Neural progenitor cell (in vitro differentiated cells): ENCODE data around the gene NOMO2. TPM values are rescaled to one million over a fixed set of nuclear protein-coding genes. Genes with fewer than 3 reads are reported as not detected.
"Not testable (repeated sequence)": the region's sequence is repeated elsewhere in the genome, so short reads cannot be mapped to it uniquely, and the experiment has no call there.

Experiments
- DNase-seq: peaks from one replicate; pipeline ENCODE4 v3.0.0-alpha.2; 2016; ENCODE audit warnings: low spot score
- H2AFZ ChIP-seq: fragments of 200-600 bp; sonication (generic); replicated peaks from 2 replicates; pipeline ENCODE4 v1.6.1; 2016; ENCODE audit warnings: antibody characterized with exemption
- H3F3A ChIP-seq: fragments of 200-600 bp; sonication (generic); 2 replicates; pipeline ENCODE4 v1.6.1; 2016; ENCODE audit warnings: antibody characterized with exemption, low read depth
- H3K27ac ChIP-seq: fragments of 200-600 bp; sonication (generic); 2 replicates; pipeline ENCODE4 v1.5.1; 2016; ENCODE audit warnings: mild to moderate bottlenecking
- H3K27me3 ChIP-seq: fragments of 200-600 bp; sonication (generic); 2 replicates; pipeline ENCODE4 v1.6.1; 2016; ENCODE audit warnings: mild to moderate bottlenecking, moderate library complexity
- H3K36me3 ChIP-seq: fragments of 200-600 bp; sonication (generic); 2 replicates; pipeline ENCODE4 v1.5.1; 2016
- H3K4me1 ChIP-seq: fragments of 200-600 bp; sonication (generic); 2 replicates; pipeline ENCODE4 v1.6.1; 2016; ENCODE audit warnings: mixed run types
- H3K4me2 ChIP-seq: fragments of 200-600 bp; sonication (generic); 2 replicates; pipeline ENCODE4 v1.6.1; 2016
- H3K4me3 ChIP-seq: fragments of 200-600 bp; sonication (generic); 2 replicates; pipeline ENCODE4 v1.5.1; 2016
- H3K79me2 ChIP-seq: fragments of 200-600 bp; sonication (generic); 2 replicates; pipeline ENCODE4 v1.6.1; 2016; ENCODE audit warnings: low read depth
- H3K9ac ChIP-seq: fragments of 200-600 bp; sonication (generic); 2 replicates; pipeline ENCODE4 v1.6.1; 2016
- H3K9me3 ChIP-seq: fragments of 200-600 bp; sonication (generic); 2 replicates; pipeline ENCODE4 v1.5.1; 2016; ENCODE audit warnings: low read depth
- H4K20me1 ChIP-seq: fragments of 200-600 bp; sonication (generic); 2 replicates; pipeline ENCODE4 v1.6.1; 2016; ENCODE audit warnings: low read depth
- H3K27ac Mint-ChIP-seq: 3 replicates; pipeline ENCODE4 v1.8.0; 2021; ENCODE audit warnings: mixed read lengths
- H3K27me3 Mint-ChIP-seq: 2 replicates; pipeline ENCODE4 v1.8.0; 2022; ENCODE audit warnings: low read depth, mild to moderate bottlenecking, inconsistent platforms, moderate library complexity, mixed read lengths; ENCODE audit not compliant: insufficient read depth
- H3K36me3 Mint-ChIP-seq: 3 replicates; pipeline ENCODE4 v1.8.0; 2021; ENCODE audit warnings: mixed read lengths
- H3K4me1 Mint-ChIP-seq: 3 replicates; pipeline ENCODE4 v1.8.0; 2021; ENCODE audit warnings: mixed read lengths
- H3K4me3 Mint-ChIP-seq: 3 replicates; pipeline ENCODE4 v1.8.0; 2021; ENCODE audit warnings: mild to moderate bottlenecking, moderate library complexity, mixed read lengths
- H3K9me3 Mint-ChIP-seq: 3 replicates; pipeline ENCODE4 v1.8.0; 2020; ENCODE audit warnings: mixed read lengths
- total RNA-seq: library from RNA; depleted of rRNA; stranded (reverse); fragments of >200 nt; gene quantifications from 2 replicates; pipeline ENCODE4 v1.2.3, GENCODE V29; 2015; ENCODE audit warnings: low replicate concordance
- TF ChIP-seq, protein P1 (sequence below): fragments of 200-600 bp; sonication (generic); IDR thresholded peaks from 2 replicates; pipeline ENCODE4 v1.5.1; 2017; ENCODE audit warnings: antibody characterized with exemption, mild to moderate bottlenecking

The NOMO2 gene
- total RNA-seq, 1 donor from 2014 or later, result 52.2 TPM

DNA sequence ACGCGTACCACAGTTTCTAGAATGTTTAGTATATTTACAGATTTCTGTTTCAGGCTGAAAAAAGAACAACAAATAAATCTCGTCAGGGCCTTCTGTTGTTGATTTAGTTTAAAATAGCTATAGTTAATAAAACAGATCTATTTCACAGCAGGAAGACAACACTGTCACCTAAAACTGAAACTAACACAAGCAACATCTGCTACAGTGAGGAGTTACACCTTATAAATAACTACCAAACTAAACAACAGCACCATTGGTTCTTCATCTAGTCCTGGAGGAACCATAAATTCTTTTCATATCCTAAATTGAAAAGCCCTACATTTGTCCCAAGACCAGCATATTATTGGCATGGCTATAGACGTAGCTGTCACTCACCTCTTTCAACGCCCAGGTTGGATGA is 15.0 kb downstream of the NOMO2 start:
- H3K36me3 Mint-ChIP-seq, H3K79me2 ChIP-seq, H4K20me1 ChIP-seq, H3K27me3 Mint-ChIP-seq, H3K4me3 ChIP-seq, H3F3A ChIP-seq, H3K9me3 Mint-ChIP-seq, H3K4me1 Mint-ChIP-seq, H3K9ac ChIP-seq, H3K4me1 ChIP-seq, H3K27ac ChIP-seq, H3K4me3 Mint-ChIP-seq, H3K4me2 ChIP-seq, H3K9me3 ChIP-seq, H3K27me3 ChIP-seq, DNase-seq, H3K36me3 ChIP-seq, H3K27ac Mint-ChIP-seq, H2AFZ ChIP-seq: not testable (repeated sequence)

DNA sequence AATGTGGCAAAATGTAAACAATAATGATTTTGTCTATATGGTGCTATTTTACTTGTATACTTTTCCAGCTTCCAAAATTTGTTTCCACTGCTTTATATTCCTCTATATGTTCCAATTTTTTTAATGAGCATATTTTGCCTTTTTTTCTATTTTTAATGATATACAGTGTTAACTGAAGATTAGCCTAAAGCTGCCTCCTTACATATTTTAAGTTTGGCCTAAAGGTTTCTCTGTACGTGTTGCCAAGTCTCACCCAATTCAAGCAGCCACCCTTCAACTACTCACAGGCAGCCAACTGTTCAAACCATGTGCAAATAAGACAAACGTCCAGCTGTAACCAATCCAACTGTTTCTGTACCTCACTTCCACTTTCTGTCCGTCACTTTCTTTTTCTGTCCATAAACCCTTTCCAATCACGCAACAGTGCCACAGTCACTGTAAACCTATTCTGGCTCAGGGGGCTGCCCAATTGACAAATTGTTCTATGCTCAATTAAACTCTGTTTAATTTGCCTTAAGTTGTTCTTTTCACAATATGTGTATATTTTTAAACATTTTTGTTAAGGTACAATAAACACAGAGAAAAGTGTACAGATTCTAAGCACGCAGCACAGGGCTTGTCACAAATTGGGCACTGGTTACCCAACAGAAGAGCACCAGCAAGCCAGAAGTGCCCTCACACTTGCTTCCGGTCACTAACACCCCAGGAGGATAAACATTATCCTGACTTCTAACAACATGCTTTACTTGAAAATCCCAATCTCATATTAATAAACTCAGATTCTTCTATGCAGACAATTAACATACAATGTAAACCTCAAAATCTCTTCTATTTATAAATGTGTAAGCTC is 17.4 kb downstream of the NOMO2 start:
- H3K4me3 Mint-ChIP-seq, H3K4me1 ChIP-seq, H2AFZ ChIP-seq, H3K9ac ChIP-seq, H3K36me3 ChIP-seq, H3F3A ChIP-seq, H3K79me2 ChIP-seq, H3K27me3 ChIP-seq, H4K20me1 ChIP-seq, H3K27ac ChIP-seq, H3K4me3 ChIP-seq, H3K27me3 Mint-ChIP-seq, H3K4me2 ChIP-seq, H3K27ac Mint-ChIP-seq, H3K36me3 Mint-ChIP-seq, H3K9me3 Mint-ChIP-seq, DNase-seq, H3K4me1 Mint-ChIP-seq, H3K9me3 ChIP-seq: not testable (repeated sequence)

DNA sequence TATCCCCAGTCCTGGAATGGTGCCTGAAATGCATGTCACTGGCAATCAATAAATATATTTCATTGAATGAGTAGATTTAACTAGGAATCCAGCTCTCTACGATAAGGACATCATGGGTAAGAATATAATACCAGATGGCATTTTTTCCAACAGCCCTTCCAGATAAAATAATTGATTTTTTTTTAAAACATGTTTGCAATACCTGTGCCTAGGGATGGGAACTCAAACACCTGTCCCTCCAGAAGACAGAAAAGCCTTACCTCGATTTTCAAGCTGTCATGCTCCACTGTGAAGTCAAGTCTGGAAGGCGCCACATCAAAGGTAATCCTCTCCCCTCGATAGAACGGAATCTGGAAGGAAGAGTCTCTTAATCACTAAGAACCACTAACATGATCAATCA is 20.0 kb downstream of the NOMO2 start:
- not testable (repeated sequence) for H3K36me3 Mint-ChIP-seq, H3K36me3 ChIP-seq, H3K4me3 Mint-ChIP-seq, H3F3A ChIP-seq, H3K9ac ChIP-seq, H3K4me3 ChIP-seq, DNase-seq, H3K4me2 ChIP-seq, H3K27me3 Mint-ChIP-seq, H3K9me3 Mint-ChIP-seq, H4K20me1 ChIP-seq, H3K27me3 ChIP-seq, H3K27ac ChIP-seq, H3K27ac Mint-ChIP-seq, H3K4me1 Mint-ChIP-seq, H3K9me3 ChIP-seq, H3K4me1 ChIP-seq, H3K79me2 ChIP-seq, H2AFZ ChIP-seq

DNA sequence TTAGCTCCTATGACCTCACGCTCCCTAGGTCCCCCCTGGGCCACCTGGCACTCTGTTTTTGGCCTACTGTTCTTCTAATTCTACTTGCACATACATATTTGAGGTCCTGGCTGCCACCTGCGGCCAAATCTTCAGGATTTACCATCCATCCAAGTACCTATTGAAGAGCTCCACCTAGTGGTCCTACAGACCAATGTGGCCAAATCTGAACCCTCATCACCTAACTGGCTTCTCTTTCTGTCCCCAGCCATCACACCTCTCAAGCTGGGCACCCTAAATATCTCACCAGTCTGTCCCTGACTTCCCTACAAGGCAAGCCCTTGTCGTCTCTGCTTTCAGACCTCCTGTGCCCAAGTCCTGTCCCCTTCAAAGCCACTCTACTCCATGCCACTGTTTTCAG is 24.9 kb downstream of the NOMO2 start:
- H3K27ac ChIP-seq, H3K27ac Mint-ChIP-seq, H3K9me3 Mint-ChIP-seq, H3K27me3 ChIP-seq, H3K4me1 Mint-ChIP-seq, H3K4me3 ChIP-seq, H3K27me3 Mint-ChIP-seq, H3K4me2 ChIP-seq, H3K36me3 Mint-ChIP-seq, H2AFZ ChIP-seq, DNase-seq, H3K4me3 Mint-ChIP-seq, H3K9ac ChIP-seq, H4K20me1 ChIP-seq, H3F3A ChIP-seq, H3K9me3 ChIP-seq, H3K36me3 ChIP-seq, H3K79me2 ChIP-seq, H3K4me1 ChIP-seq: not testable (repeated sequence)
- TF ChIP-seq, protein P1, sequence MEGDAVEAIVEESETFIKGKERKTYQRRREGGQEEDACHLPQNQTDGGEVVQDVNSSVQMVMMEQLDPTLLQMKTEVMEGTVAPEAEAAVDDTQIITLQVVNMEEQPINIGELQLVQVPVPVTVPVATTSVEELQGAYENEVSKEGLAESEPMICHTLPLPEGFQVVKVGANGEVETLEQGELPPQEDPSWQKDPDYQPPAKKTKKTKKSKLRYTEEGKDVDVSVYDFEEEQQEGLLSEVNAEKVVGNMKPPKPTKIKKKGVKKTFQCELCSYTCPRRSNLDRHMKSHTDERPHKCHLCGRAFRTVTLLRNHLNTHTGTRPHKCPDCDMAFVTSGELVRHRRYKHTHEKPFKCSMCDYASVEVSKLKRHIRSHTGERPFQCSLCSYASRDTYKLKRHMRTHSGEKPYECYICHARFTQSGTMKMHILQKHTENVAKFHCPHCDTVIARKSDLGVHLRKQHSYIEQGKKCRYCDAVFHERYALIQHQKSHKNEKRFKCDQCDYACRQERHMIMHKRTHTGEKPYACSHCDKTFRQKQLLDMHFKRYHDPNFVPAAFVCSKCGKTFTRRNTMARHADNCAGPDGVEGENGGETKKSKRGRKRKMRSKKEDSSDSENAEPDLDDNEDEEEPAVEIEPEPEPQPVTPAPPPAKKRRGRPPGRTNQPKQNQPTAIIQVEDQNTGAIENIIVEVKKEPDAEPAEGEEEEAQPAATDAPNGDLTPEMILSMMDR, result peak; percentile 50

DNA sequence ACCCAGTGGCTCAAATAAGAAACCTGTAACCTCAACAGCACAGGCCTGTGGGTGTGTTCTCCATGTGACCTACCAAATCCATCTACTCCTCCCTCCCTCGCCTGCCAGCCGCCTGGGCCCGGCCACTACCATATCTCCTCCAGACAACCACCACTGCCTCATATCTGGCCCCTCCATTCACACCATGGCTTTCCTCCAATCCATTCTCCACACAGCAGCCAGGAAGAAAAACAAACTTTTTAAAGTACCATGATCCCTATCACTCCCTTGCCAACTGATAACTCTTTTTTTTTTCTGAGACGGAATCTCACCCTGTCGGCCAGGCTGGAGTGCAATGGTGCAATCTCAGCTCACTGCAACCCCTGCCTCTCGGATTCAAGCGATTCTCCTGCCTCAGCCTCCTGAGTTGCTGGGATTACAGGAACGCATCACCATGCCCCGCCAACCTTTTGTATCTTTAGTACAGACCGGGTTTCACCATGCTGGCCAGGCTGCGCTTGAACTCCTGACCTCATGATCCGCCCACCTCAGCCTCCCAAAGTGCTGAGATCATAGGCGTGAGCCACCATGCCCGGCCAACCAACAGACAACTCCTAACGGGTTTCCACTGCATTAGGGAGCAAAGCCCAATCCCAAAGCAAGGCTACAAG is 26.3 kb downstream of the NOMO2 start:
- H3K4me1 Mint-ChIP-seq, H3F3A ChIP-seq, H3K4me2 ChIP-seq, H3K9me3 Mint-ChIP-seq, H2AFZ ChIP-seq, H3K36me3 ChIP-seq, H3K27me3 Mint-ChIP-seq, H3K4me1 ChIP-seq, H4K20me1 ChIP-seq, DNase-seq, H3K4me3 ChIP-seq, H3K27ac Mint-ChIP-seq, H3K36me3 Mint-ChIP-seq, H3K4me3 Mint-ChIP-seq, H3K27ac ChIP-seq, H3K9me3 ChIP-seq, H3K27me3 ChIP-seq, H3K9ac ChIP-seq, H3K79me2 ChIP-seq: not testable (repeated sequence)

DNA sequence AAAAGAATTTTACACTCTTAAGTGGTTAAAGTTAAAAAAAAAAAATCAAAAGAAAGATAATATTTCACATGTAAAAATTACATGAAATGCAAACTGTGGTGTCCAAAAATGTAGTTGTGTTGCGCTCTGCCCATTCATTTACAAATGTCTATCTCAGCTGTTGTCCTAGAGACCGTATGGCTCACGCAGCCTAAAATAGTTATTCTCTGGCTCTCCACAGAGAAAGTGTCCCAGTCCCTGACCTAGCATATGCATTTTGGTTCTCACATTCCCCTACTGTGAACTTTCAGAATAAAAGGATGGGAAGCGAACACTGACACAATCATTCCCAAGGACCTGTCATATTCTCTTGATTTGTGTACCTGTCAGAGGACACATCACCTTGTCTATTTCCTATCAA is 27.6 kb downstream of the NOMO2 start:
- H3K9ac ChIP-seq, H3K9me3 Mint-ChIP-seq, DNase-seq, H3K4me1 Mint-ChIP-seq, H3K4me3 Mint-ChIP-seq, H3K27ac ChIP-seq, H3F3A ChIP-seq, H3K27me3 ChIP-seq, H3K4me3 ChIP-seq, H3K79me2 ChIP-seq, H3K36me3 ChIP-seq, H3K4me2 ChIP-seq, H3K4me1 ChIP-seq, H4K20me1 ChIP-seq, H3K27me3 Mint-ChIP-seq, H3K9me3 ChIP-seq, H3K27ac Mint-ChIP-seq, H3K36me3 Mint-ChIP-seq, H2AFZ ChIP-seq: not testable (repeated sequence)

DNA sequence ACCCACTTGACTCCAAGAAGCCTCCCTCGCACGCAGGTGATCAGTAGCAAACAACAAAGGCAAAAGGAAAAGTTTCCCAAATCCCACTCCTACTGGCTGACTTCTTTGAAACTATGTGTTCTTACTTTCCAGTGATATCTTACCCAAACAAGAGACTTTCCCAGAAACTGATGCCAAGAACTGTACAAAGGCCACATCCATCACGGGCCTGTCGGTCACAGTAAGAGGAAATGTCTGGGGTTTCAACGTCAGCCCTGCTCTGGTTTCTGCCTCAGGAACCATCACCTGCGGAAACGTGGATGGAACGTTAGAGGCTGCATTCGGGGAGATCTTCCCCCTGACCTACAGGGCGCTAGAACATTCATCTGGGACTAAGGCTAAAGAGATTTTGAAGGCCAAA is 30.6 kb downstream of the NOMO2 start:
- not testable (repeated sequence) for H3K4me1 ChIP-seq, H3K27ac ChIP-seq, H3F3A ChIP-seq, H3K79me2 ChIP-seq, H3K4me3 Mint-ChIP-seq, H3K36me3 ChIP-seq, H3K9me3 Mint-ChIP-seq, H2AFZ ChIP-seq, H4K20me1 ChIP-seq, H3K27ac Mint-ChIP-seq, DNase-seq, H3K27me3 Mint-ChIP-seq, H3K36me3 Mint-ChIP-seq, H3K4me2 ChIP-seq, H3K4me3 ChIP-seq, H3K27me3 ChIP-seq, H3K9ac ChIP-seq, H3K4me1 Mint-ChIP-seq, H3K9me3 ChIP-seq
